Caco-2 (cell line): ENCODE measurements around the gene TNFAIP8L2. TPM values are rescaled to one million over a fixed set of nuclear protein-coding genes. Genes with fewer than 3 reads are reported as not detected.

Experiments used
- BruUV-seq: library from RNA; stranded (reverse); fragments of 400-500 nt; replicated peaks from 2 replicates; lab custom pipeline; 2021; lab: Mats Ljungman, UMichigan
- CTCF ChIA-PET: fragments of 300-600 bp; sonication (Branson Sonifier 250); formaldehyde crosslinking; loops from one replicate; lab custom pipeline; 2022; ENCODE audit warnings: antibody characterized with exemption; lab: Charles Lee
- POLR2A ChIA-PET: fragments of 300-600 bp; sonication (Branson Sonifier 250); formaldehyde crosslinking; loops from one replicate; lab custom pipeline; 2022; ENCODE audit warnings: antibody characterized with exemption; lab: Charles Lee
- DNase-seq, 2 experiments: peaks; one replicate each; pipeline versions ENCODE4 v3.0.0 to v3.0.0-alpha.2; 2020 to 2022
- H3K27me3 ChIP-seq: replicated peaks from 2 replicates; pipeline ENCODE4 v1.6.0; 2011; ENCODE audit warnings: low read length; ENCODE audit not compliant: control insufficient read depth, insufficient read depth
- H3K36me3 ChIP-seq: 2 replicates; pipeline ENCODE4 v1.5.1; 2011; ENCODE audit warnings: low read length; ENCODE audit not compliant: control insufficient read depth, insufficient read depth
- H3K4me1 ChIP-seq: fragments of 250-450 bp; sonication (Bioruptor Pico); 2 replicates; pipeline ENCODE4 v1.5.1; 2020; ENCODE audit warnings: mild to moderate bottlenecking
- H3K4me3 ChIP-seq: 2 replicates; pipeline ENCODE4 v1.5.1; 2011; ENCODE audit warnings: low read depth, mild to moderate bottlenecking, control low read depth, low read length
- H3K9me3 ChIP-seq: fragments of 250-450 bp; sonication (Bioruptor Pico); 2 replicates; pipeline ENCODE4 v1.5.1; 2020; ENCODE audit warnings: mild to moderate bottlenecking, moderate library complexity
- H3K27ac Mint-ChIP-seq: one replicate; pipeline ENCODE4 v1.8.0; 2022; ENCODE audit warnings: mixed read lengths; ENCODE audit not compliant: unreplicated experiment
- H3K27me3 Mint-ChIP-seq: one replicate; pipeline ENCODE4 v1.8.0; 2022; ENCODE audit warnings: mixed read lengths; ENCODE audit not compliant: insufficient read depth, unreplicated experiment
- H3K36me3 Mint-ChIP-seq: one replicate; pipeline ENCODE4 v1.8.0; 2022; ENCODE audit warnings: mild to moderate bottlenecking, mixed read lengths; ENCODE audit not compliant: insufficient read depth, unreplicated experiment
- H3K4me1 Mint-ChIP-seq: one replicate; pipeline ENCODE4 v1.8.0; 2022; ENCODE audit warnings: low read depth, mixed read lengths; ENCODE audit not compliant: unreplicated experiment
- H3K4me3 Mint-ChIP-seq: one replicate; pipeline ENCODE4 v1.8.0; 2022; ENCODE audit warnings: mild to moderate bottlenecking, moderate library complexity, mixed read lengths; ENCODE audit not compliant: unreplicated experiment
- H3K9me3 Mint-ChIP-seq: one replicate; pipeline ENCODE4 v1.8.0; 2022; ENCODE audit warnings: mixed read lengths; ENCODE audit not compliant: unreplicated experiment
- intact Hi-C: fragments of 100-400 bp; cut with micrococcal nuclease; formaldehyde crosslinking; loops from one replicate; pipeline ENCODE4 v1.10.0; 2022; ENCODE audit not compliant: unreplicated experiment
- total RNA-seq: library from RNA; stranded (reverse); gene quantifications from 2 replicates; pipeline ENCODE4 v1.2.3, GENCODE V29; 2022
- TF ChIP-seq, protein P1 (sequence below), 2 experiments: fragments of 200-600 bp in 1 of 2; IDR thresholded peaks; 1 replicate in 1 of 2; 2 replicates in 1 of 2; pipeline versions ENCODE4 v1.5.1 to v1.8.0; 2011 to 2022; ENCODE audit warnings: antibody characterized with exemption in 1 of 2, control low read depth in 1 of 2, inconsistent platforms in 1 of 2, low read depth in 1 of 2, low read length in 1 of 2, mild to moderate bottlenecking in 1 of 2, moderate library complexity in 1 of 2; ENCODE audit not compliant: insufficient read depth in 1 of 2, severe bottlenecking in 1 of 2, unreplicated experiment in 1 of 2

TNFAIP8L2 gene
- total RNA-seq, 1 experiment from 2014 or later = not detected

DNA sequence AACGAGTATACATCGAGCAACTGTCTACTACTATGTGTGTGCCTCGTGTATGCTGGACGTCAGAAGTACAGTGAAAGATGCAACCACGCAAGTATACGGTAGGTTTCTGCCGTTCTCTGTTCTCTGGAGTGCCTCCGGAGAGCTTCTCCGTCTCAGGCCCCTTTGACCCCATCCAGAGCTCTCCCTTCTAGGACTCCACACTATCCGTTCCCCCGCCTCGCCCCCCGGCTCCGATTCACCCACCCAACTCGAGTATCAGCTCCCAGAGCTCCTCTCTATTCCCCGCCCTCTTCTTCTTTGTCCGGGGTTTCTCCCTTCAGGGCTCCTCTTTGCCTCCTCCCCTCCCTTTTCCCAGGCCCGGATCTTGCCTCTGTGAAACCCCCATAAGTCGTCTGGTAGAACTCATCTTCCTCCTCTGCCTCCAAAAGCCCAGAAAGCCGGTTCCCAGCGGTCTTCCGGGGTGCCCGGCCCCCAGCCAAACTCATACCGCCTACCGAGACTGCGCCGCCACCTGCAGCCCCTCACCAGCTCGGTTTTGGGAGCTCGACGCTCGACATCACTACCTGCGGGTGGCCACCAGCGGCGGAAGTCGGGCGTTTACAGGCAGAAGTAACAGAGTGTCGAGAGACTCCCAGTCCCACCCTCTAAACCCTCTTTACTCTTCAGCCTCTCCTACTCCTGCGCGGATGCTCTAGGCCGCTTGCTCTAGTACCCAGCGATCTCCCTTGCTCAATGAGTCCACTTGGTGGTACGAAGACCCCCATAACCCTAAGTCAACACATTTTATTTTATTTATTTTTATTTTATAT lies 33.4 kb downstream of the TNFAIP8L2 start, which contains the start of gene VPS72:
Gene VPS72 (minus strand): TSS at position 561 of the 809 bp plus-strand sequence. CDS start 76 bp downstream, at position 485.
- Histone ChIP-seq H3K27me3 (no peaks in the 10 kb centered on the region), H3K9me3 (no peaks in the 10 kb centered on the region), H3K4me3 (peak within 1 kb of the TSS; percentile 48), H3K36me3 (peaks cover 2% of the 10 kb centered on the region; the same call in 1 of the 2 replicates), H3K4me1 (0 out of 2 replicates have a peak, but pooled peaks cover 9% of the 10 kb centered on the region)
- CTCF ChIA-PET = interaction anchor here (0.9 to 1.2 kb wide), 4 partner anchors 14 to 119 kb away, joined by 3 to 5 read pairs (median 4); partner anchors contain the start of genes GABPB2 and TMOD4
- H3K4me1 Mint-ChIP-seq = peaks cover 8% of the 10 kb centered on the region
- TF ChIP-seq, protein P1, sequence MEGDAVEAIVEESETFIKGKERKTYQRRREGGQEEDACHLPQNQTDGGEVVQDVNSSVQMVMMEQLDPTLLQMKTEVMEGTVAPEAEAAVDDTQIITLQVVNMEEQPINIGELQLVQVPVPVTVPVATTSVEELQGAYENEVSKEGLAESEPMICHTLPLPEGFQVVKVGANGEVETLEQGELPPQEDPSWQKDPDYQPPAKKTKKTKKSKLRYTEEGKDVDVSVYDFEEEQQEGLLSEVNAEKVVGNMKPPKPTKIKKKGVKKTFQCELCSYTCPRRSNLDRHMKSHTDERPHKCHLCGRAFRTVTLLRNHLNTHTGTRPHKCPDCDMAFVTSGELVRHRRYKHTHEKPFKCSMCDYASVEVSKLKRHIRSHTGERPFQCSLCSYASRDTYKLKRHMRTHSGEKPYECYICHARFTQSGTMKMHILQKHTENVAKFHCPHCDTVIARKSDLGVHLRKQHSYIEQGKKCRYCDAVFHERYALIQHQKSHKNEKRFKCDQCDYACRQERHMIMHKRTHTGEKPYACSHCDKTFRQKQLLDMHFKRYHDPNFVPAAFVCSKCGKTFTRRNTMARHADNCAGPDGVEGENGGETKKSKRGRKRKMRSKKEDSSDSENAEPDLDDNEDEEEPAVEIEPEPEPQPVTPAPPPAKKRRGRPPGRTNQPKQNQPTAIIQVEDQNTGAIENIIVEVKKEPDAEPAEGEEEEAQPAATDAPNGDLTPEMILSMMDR (IDR thresholded peaks at IDR 0.05; ENCODE audit: insufficient read depth in 1 of 2, low read depth in 1 of 2, low read length in 1 of 2, severe bottlenecking in 1 of 2, unreplicated experiment in 1 of 2) = peak; percentile 0 to 16
- no peaks in the 10 kb centered on the region for H3K27me3 Mint-ChIP-seq
- BruUV-seq = no TSS peak
- H3K36me3 Mint-ChIP-seq = peaks cover 25% of the 10 kb centered on the region
- peak within 1 kb of the TSS; percentile 85 for H3K4me3 Mint-ChIP-seq
- peak within 1 kb of the TSS; percentile 91 for H3K27ac Mint-ChIP-seq
- peak; percentile 89 to 92 for DNase-seq
- intact Hi-C loops = no loop called here
- POLR2A ChIA-PET = interaction anchor here (0.5 to 1.4 kb wide), 19 partner anchors 9 to 493 kb away, joined by 3 to 13 read pairs (median 4); partner anchors contain the start of genes CGN, GOLPH3L, LYSMD1 and PSMD4
- no peaks in the 10 kb centered on the region for H3K9me3 Mint-ChIP-seq

DNA sequence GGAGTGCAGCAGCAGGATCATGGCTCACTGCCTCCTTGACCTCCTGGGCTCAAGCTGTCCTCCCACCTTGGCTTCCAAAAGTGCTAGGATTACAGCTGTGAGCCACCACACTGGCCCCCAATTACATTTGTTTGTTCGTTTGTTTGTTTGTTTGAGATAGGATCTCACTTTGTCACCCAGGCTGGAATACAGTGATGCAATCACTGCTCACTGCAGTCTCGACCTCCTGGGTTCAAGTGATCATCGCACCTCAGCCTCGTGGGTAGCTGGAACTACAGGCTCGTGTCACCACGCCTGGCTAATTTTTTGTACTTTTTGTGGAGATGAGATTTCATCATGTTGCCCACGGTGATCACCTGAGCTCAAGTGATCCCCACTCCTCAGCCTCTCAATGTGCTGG lies 35.6 kb downstream of the TNFAIP8L2 start:
- Mint-ChIP-seq H3K36me3 (peaks cover 22% of the 10 kb centered on the region), H3K27me3 (no peaks in the 10 kb centered on the region), H3K27ac (no peak overlapping the region), H3K9me3 (no peaks in the 10 kb centered on the region), H3K4me3 (no peak overlapping the region), H3K4me1 (peaks cover 8% of the 10 kb centered on the region)
- ChIA-PET POLR2A (interaction anchor here (0.7 kb wide), 1 partner anchor 26 kb away, joined by 6 read pairs; no protein-coding TSS in a partner anchor), CTCF (interaction anchor here (1.3 kb wide), 1 partner anchor 90 kb away, joined by 4 read pairs; no protein-coding TSS in a partner anchor)
- intact Hi-C loops = no loop called here
- Histone ChIP-seq H3K9me3 (no peaks in the 10 kb centered on the region), H3K36me3 (no peaks in the 10 kb centered on the region), H3K27me3 (no peaks in the 10 kb centered on the region), H3K4me1 (peaks cover 13% of the 10 kb centered on the region; the same call in 1 of the 2 replicates), H3K4me3 (no peak overlapping the region)
- BruUV-seq = no TSS peak
- DNase-seq = no peak
- TF ChIP-seq, protein P1 (IDR thresholded peaks at IDR 0.05; ENCODE audit: insufficient read depth in 1 of 2, low read depth in 1 of 2, low read length in 1 of 2, severe bottlenecking in 1 of 2, unreplicated experiment in 1 of 2) = no peak

DNA sequence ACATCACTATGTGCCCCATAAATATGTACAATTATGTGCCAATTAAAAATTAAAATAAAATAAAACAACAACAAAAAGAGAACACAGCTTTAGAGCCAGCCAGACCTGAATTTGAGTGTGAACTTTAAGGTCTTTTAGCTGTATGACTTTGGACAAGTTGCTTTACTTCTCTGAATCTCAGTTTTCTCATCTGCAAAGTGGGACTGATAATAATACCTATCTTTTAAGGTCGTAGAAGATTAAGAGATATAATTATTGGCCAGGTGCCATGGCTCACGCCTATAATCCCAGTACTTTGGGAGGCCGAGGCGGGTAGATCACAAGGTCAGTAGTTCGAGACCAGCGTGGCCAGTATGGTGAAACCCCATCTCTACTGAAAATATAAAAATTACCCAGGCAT lies 36.9 kb downstream of the TNFAIP8L2 start:
- DNase-seq = no peak
- TF ChIP-seq, protein P1 (IDR thresholded peaks at IDR 0.05; ENCODE audit: insufficient read depth in 1 of 2, low read depth in 1 of 2, low read length in 1 of 2, severe bottlenecking in 1 of 2, unreplicated experiment in 1 of 2) = no peak
- ChIA-PET POLR2A (no interaction called here), CTCF (no interaction called here)
- H3K4me3 Mint-ChIP-seq = no peak overlapping the region
- BruUV-seq = no TSS peak
- peaks cover 13% of the 10 kb centered on the region for H3K4me1 Mint-ChIP-seq
- no peaks in the 10 kb centered on the region for H3K27me3 ChIP-seq
- intact Hi-C loops = no loop called here
- no peak overlapping the region for H3K4me3 ChIP-seq
- peaks cover 31% of the 10 kb centered on the region for H3K36me3 Mint-ChIP-seq
- no peak overlapping the region for H3K27ac Mint-ChIP-seq
- no peaks in the 10 kb centered on the region for H3K9me3 ChIP-seq
- H3K27me3 Mint-ChIP-seq = no peaks in the 10 kb centered on the region
- H3K9me3 Mint-ChIP-seq = no peaks in the 10 kb centered on the region
- H3K4me1 ChIP-seq = peaks cover 13% of the 10 kb centered on the region; the same call in 1 of the 2 replicates
- no peaks in the 10 kb centered on the region for H3K36me3 ChIP-seq
